HEK293T (cell line): Measurements from ENCODE around the gene GABBR1.

Source experiments
- CTBP1 ChIP-seq: fragments of 450-650 bp; IDR thresholded peaks from 2 replicates; pipeline ENCODE4 v1.6.1; 2016; ENCODE audit warnings: borderline replicate concordance
- ELF4 ChIP-seq: fragments of 450-650 bp; IDR thresholded peaks from 2 replicates; pipeline ENCODE4 v1.6.1; 2017; ENCODE audit warnings: antibody characterized with exemption
- FOXK2 ChIP-seq: fragments of 450-650 bp; IDR thresholded peaks from 2 replicates; pipeline ENCODE4 v1.6.1; 2016; ENCODE audit warnings: mild to moderate bottlenecking
- SP1 ChIP-seq: fragments of 450-650 bp; IDR thresholded peaks from 2 replicates; pipeline ENCODE4 v1.6.1; 2017
- SUZ12 ChIP-seq: fragments of 450-650 bp; IDR thresholded peaks from 2 replicates; pipeline ENCODE4 v1.6.1; 2016; ENCODE audit warnings: mild to moderate bottlenecking

DNA sequence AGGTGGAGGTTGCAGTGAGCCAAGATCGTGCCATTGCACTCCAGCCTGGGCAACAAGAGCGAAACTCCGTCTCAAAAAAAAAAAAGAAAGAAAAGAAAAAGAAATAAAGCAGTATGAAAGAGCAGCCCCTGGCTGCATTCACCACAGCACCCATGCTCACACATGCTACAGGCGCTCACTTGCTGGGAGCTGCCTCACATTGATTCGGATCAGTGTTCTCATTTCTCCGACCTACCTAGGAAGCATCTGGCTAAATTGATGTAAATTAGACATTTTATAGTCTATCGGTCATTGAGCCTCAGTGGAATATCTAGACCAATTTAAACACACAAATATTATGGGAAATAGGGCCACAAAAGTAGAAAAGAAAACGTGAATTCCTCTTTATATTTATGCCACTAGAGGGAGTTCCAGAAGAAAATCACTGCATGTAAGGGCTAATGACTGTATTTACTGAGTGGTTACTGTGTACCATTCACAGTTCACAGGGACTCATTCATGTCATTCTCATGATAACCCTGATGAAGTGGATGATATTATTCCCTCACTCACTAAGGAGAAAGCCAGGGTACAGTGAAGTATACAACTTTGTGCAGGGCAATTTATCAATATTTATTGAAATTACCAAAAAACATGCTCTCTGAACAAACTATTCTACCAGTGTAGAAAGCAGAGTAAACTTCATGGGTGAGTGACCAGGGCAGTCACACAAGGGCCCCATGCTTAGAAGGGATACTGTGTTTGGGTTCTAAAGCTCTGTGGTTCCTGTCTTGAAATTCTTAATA is 18.6 kb upstream of the GABBR1 start:
- TF ChIP-seq SUZ12 (no peak), CTBP1 (no peak), ELF4 (no peak), SP1 (no peak), FOXK2 (no peak)
